HG02852 (cell line): ENCODE results near the gene TFR2.

Experiments
- ATAC-seq: cut with Tn5 transposase; IDR thresholded peaks from one replicate; pipeline ENCODE4 v1.9.1; 2021; ENCODE audit warnings: mild to moderate bottlenecking, moderate library complexity; ENCODE audit not compliant: unreplicated experiment

The TFR2 gene

GRCh38 chr7:100573691-100574361, 67.5 kb downstream of the TFR2 start, which contains the start of gene SAP25:
TSS of gene SAP25 (minus strand) at chr7:100573900. CDS start at chr7:100573742, 158 bp downstream.
- no peak for ATAC-seq

GRCh38 chr7:100572949-100573675, 68.2 kb downstream of the TFR2 start:
- no peak for ATAC-seq

- no peak for ATAC-seq
Measured at GRCh38 chr7:100572281-100572948, 68.9 kb downstream of the TFR2 start.

- no peak for ATAC-seq
Measured at GRCh38 chr7:100571829-100572116, 69.6 kb downstream of the TFR2 start.

GRCh38 chr7:100570954-100571828, 70.2 kb downstream of the TFR2 start:
- no peak for ATAC-seq
